Smooth muscle cell (in vitro differentiated cells): ENCODE measurements around the gene CYTH4. TPM values are rescaled to one million over a fixed set of nuclear protein-coding genes. Genes with fewer than 3 reads are reported as not detected.

ENCODE experiments used
- DNase-seq: peaks from one replicate; lab custom pipeline; 2025; ENCODE audit not compliant: unreplicated experiment; lab: John Stamatoyannopoulos, UW
- H2AFZ ChIP-seq: fragments of 200-600 bp; sonication (generic); 2 replicates; pipeline ENCODE4 v1.6.0; 2016; ENCODE audit warnings: antibody characterized with exemption, low read depth, mild to moderate bottlenecking
- H3F3A ChIP-seq: fragments of 200-600 bp; sonication (generic); 2 replicates; pipeline ENCODE4 v1.6.0; 2017; ENCODE audit warnings: antibody characterized with exemption, low read depth
- H3K27ac ChIP-seq: fragments of 200-600 bp; sonication (generic); 2 replicates; pipeline ENCODE4 v1.5.1; 2016; ENCODE audit warnings: low read depth, mild to moderate bottlenecking
- H3K27me3 ChIP-seq: fragments of 200-600 bp; sonication (generic); 2 replicates; pipeline ENCODE4 v1.6.1; 2016; ENCODE audit warnings: low read depth, mild to moderate bottlenecking
- H3K36me3 ChIP-seq: fragments of 200-600 bp; sonication (generic); 2 replicates; pipeline ENCODE4 v1.5.1; 2016; ENCODE audit warnings: low read depth
- H3K4me1 ChIP-seq: fragments of 200-600 bp; sonication (generic); 2 replicates; pipeline ENCODE4 v1.5.1; 2016; ENCODE audit warnings: low read depth
- H3K4me2 ChIP-seq: fragments of 200-600 bp; sonication (generic); 2 replicates; pipeline ENCODE4 v1.6.0; 2016; ENCODE audit warnings: mild to moderate bottlenecking
- H3K4me3 ChIP-seq: fragments of 200-600 bp; sonication (generic); 2 replicates; pipeline ENCODE4 v1.5.1; 2016; ENCODE audit warnings: mild to moderate bottlenecking
- H3K79me2 ChIP-seq: fragments of 200-600 bp; sonication (generic); 2 replicates; pipeline ENCODE4 v1.6.0; 2016; ENCODE audit warnings: low read depth, mild to moderate bottlenecking
- H3K9ac ChIP-seq: fragments of 200-600 bp; sonication (generic); 2 replicates; pipeline ENCODE4 v1.6.0; 2016; ENCODE audit warnings: low read depth
- H3K9me3 ChIP-seq: fragments of 200-600 bp; sonication (generic); replicated peaks from 2 replicates; pipeline ENCODE4 v1.5.1; 2016; ENCODE audit warnings: low read depth
- H4K20me1 ChIP-seq: fragments of 200-600 bp; sonication (generic); 2 replicates; pipeline ENCODE4 v1.6.0; 2016; ENCODE audit warnings: low read depth
- CTCF ChIP-seq: fragments of 200-600 bp; sonication (generic); IDR thresholded peaks from 2 replicates; pipeline ENCODE4 v1.5.1; 2017; ENCODE audit warnings: borderline replicate concordance, mild to moderate bottlenecking, antibody characterized with exemption; ENCODE audit not compliant: insufficient read depth, poor library complexity, severe bottlenecking
- WGBS: methylation state at CpG from one replicate; pipeline ENCODE4 v1.1.7; 2016; ENCODE audit warnings: low lambda C conversion rate; 5-methylcytosine and 5-hydroxymethylcytosine counted together
- polyA plus RNA-seq: library from polyadenylated mRNA; unstranded; fragments of >200 nt; fragmentation: Nextera tagmentation; extraction: Ambion mirVana; gene quantifications from 2 replicates; pipeline ENCODE4 v1.2.1, GENCODE V29; 2016
- total RNA-seq: library from RNA; depleted of rRNA; stranded (reverse); fragments of >200 nt; gene quantifications from 2 replicates; pipeline ENCODE4 v1.2.3, GENCODE V29; 2014

The CYTH4 gene
- total and polyA plus RNA-seq, 2 experiments from 2014 or later: not detected

DNA sequence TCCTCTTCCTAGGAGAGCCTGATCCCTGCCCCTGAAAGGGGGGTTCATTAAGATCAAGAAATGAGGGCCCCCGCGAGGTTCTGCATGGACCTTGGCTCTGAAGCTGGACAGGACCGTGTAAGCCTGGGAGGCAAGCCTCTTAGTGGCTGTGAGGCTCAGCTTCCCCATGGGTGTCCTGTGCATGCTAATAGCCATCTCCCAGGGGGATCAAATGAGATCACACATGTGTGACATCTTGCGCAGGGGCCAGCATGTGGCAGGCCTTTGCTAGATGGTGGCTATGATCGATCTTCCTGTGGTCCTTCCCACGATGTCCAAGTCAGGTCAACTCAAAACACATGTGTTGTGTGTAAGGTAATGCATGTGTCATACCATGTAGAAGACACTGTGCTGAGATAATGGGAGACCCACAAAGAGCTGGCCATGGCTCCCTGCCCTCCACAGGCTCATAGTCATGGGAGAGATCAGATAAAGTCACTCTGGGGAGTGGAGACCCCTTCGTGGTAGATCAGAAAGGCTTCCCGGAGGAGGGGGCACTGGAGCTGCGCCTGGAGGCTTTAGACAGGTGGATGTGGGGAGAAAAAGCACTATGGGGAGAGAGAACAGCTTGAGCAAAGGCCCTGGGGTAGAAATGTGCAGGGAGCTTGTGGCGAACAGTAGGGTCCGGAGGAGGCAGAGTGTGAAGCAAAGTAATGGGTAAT is 41.9 kb upstream of the CYTH4 start:
- no peaks in the 10 kb centered on the region for H3K27me3 ChIP-seq
- no peak overlapping the region for H3K27ac ChIP-seq
- WGBS: 93% methylated on average over 11 of the region's 11 CpGs
- H2AFZ ChIP-seq: no peak overlapping the region
- H3K4me2 ChIP-seq: no peak overlapping the region
- H3K9me3 ChIP-seq: no peaks in the 10 kb centered on the region
- H3K79me2 ChIP-seq: no peaks in the 10 kb centered on the region
- no peak overlapping the region for H3K4me3 ChIP-seq
- H3K4me1 ChIP-seq: peaks cover 6% of the 10 kb centered on the region
- no peaks in the 10 kb centered on the region for H4K20me1 ChIP-seq
- no peak for TF ChIP-seq CTCF
- no peak overlapping the region for H3K9ac ChIP-seq
- H3F3A ChIP-seq: no peaks in the 10 kb centered on the region
- H3K36me3 ChIP-seq: no peaks in the 10 kb centered on the region
- no peak for DNase-seq

DNA sequence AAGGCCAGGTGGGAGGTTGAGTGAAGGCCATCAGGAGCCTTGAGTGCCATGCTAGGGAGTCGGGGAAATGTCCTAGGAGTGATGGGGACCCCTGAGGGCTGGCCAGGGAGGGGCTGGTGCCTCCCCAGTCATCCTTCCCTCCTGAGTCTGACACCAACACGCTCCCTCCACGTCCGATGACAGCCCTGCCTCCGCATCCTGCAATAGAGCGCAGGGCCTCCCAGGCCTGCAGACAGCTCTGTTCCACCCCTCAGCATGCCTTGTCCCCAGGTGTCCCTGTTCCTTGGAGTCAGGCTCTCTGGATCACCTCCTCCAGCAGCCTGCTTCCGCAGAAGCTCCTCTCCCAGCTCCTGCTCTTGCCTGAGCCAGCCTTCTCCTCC is 41.4 kb upstream of the CYTH4 start:
- peaks cover 6% of the 10 kb centered on the region for H3K4me1 ChIP-seq
- no peak overlapping the region for H3K9ac ChIP-seq
- DNase-seq: no peak
- TF ChIP-seq CTCF: no peak
- H3K4me3 ChIP-seq: no peak overlapping the region
- 94% methylated on average over 7 of the region's 7 CpGs for WGBS
- H3K27ac ChIP-seq: no peak overlapping the region
- no peaks in the 10 kb centered on the region for H3F3A ChIP-seq
- no peaks in the 10 kb centered on the region for H4K20me1 ChIP-seq
- H3K79me2 ChIP-seq: no peaks in the 10 kb centered on the region
- no peaks in the 10 kb centered on the region for H3K9me3 ChIP-seq
- no peak overlapping the region for H2AFZ ChIP-seq
- H3K27me3 ChIP-seq: no peaks in the 10 kb centered on the region
- H3K4me2 ChIP-seq: no peak overlapping the region
- H3K36me3 ChIP-seq: no peaks in the 10 kb centered on the region

- Histone ChIP-seq H3K9me3 (no peaks in the 10 kb centered on the region), H4K20me1 (no peaks in the 10 kb centered on the region), H3K4me2 (no peak overlapping the region), H3K4me3 (no peak overlapping the region), H2AFZ (no peak overlapping the region), H3K79me2 (no peaks in the 10 kb centered on the region), H3K27ac (no peak overlapping the region), H3F3A (no peaks in the 10 kb centered on the region), H3K36me3 (no peaks in the 10 kb centered on the region), H3K4me1 (peaks cover 6% of the 10 kb centered on the region), H3K9ac (no peak overlapping the region), H3K27me3 (no peaks in the 10 kb centered on the region)
- DNase-seq: no peak
- WGBS: 82% methylated on average over 19 of the region's 19 CpGs
- TF ChIP-seq CTCF: no peak
Observed at GRCh38 chr22:37241351-37242142, 40.8 kb upstream of the CYTH4 start.
